H1 (cell line): Measurements from ENCODE around the gene COX6A2. TPM values are rescaled to one million over a fixed set of nuclear protein-coding genes. Genes with fewer than 3 reads are reported as not detected.

ENCODE experiments used
- CEBPB ChIP-seq: IDR thresholded peaks from 2 replicates; pipeline ENCODE4 v1.6.1; 2012; ENCODE audit warnings: low read depth, low read length
- YY1 ChIP-seq: IDR thresholded peaks from 2 replicates; pipeline ENCODE4 v1.6.1; 2011; ENCODE audit warnings: low read depth, mild to moderate bottlenecking, low read length
- polyA plus RNA-seq, 7 experiments: library from polyadenylated mRNA; depleted of rRNA in 3 of 7; stranded (reverse) in 5 of 7; unstranded in 2 of 7; fragments of >200 nt in 5 of 7; fragments of 200-250 nt in 2 of 7; gene quantifications; 1 replicate in 5 of 7; 2 replicates in 1 of 7; 4 replicates in 1 of 7; pipeline versions ENCODE4 v1.2.1 to v1.2.3, GENCODE V29; 2011 to 2013; ENCODE audit warnings: missing spikeins in 2 of 7, mixed read lengths in 2 of 7
- total RNA-seq: library from RNA; stranded (reverse); fragmentation: NEBNext Ultra II Directional; extraction: Animal tissue kit (Norgen Biotek cat#: 25700); gene quantifications from 2 replicates; pipeline ENCODE4 v1.2.1, GENCODE V29; 2021

Gene COX6A2
- total and polyA plus RNA-seq, 2 of the 8 experiments (the other 6 are each of a cell fraction or from before 2014, with no cell fraction given) = 0.79 TPM; not detected in 1

DNA sequence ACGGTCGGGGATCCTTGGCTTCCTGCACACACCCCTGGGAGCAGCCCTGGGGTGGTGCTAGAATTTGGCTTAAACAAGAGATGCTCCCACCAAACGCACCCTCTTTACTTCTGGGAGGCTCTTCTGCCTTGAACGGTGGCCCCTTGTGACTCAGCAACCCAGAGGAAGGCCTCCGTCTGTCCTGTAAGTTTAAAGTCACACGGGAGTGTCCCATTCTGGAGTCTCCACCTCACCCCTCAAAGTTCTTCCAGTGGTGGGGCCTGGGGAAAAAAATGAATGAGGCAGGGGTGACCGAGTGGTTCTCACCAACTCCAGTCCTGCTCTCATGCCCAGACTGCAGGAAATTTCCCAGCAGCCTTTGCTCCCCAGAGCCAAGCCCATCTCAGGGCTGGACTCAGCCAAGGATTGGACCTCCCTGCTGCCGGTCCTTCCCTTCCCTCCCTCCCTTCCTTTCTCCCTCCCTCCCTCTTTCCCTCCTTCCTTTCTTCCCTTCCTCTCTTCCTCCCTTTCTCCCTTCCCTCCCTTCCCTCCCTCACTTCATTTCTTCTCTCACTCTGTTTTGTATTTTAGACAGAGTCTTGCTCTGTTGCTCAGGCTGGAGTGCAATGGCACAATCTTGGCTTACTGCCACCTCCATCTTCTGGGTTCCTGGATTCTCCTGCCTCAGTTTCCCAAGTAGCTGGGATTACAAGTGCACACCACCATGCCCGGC lies 23.7 kb downstream of the COX6A2 start (continued):
- no peak for TF ChIP-seq YY1
- no peak for TF ChIP-seq CEBPB
